ENCODE results near the gene LMAN1.

Gene LMAN1

DNA sequence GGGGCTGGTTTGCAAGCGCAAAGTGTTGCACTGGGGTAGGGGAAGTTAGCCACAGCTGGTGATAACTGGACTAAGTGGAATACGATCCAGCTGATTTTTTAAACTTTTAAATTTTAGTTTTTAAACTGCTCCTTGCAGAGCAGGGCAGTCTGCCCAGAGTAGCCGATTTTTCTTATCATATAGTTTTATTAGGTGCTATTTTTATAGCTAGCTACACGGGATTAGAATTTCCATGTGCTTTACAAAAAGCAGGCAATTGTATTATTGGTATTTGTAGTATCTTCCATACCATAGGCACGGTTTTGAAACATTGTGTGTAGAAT lies 50.2 kb downstream of the LMAN1 start:
- in situ Hi-C loops (cut with HindIII; ENCODE audit: low sequenced_read_pairs): no loop called here
- no peak for TF ChIP-seq CTCF (IDR thresholded peaks at IDR 0.05; ENCODE audit: low read depth, low read length)
- no peak for DNase-seq (ENCODE audit: low read depth, low spot score)
- H3K4me3 ChIP-seq (ENCODE audit: low read depth, low read length): peak overlapping the region; percentile 20

- TF ChIP-seq CTCF (IDR thresholded peaks at IDR 0.05; ENCODE audit: low read depth, low read length): peak; percentile 72
- in situ Hi-C loops (cut with HindIII; ENCODE audit: low sequenced_read_pairs): no loop called here
- H3K4me3 ChIP-seq (ENCODE audit: low read depth, low read length): peak overlapping the region; percentile 20
- peak; percentile 62 for DNase-seq (ENCODE audit: low read depth, low spot score)
Measured at GRCh38 chr18:59308248-59308937, 50.7 kb downstream of the LMAN1 start.

DNA sequence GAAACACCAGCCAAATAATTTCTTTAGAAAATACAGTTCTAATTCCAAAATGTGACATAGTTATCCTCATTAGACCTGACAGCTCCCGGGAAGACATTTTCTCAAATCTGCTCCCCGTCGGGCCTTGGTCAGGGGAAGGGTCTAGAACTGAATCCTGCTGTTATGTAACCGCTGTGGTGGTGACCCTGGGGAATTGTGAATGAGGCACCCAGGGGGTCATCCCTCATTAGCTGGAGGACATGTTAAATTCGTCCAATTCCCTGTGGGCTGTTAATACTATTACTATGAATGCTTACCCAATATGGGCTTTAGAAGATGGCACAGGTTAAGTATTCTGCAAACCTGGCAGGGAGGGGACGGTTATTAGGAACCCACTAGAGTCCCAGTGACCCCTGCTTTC lies 52.4 kb downstream of the LMAN1 start:
- in situ Hi-C loops (cut with HindIII; ENCODE audit: low sequenced_read_pairs): no loop called here
- no peak for DNase-seq (ENCODE audit: low read depth, low spot score)
- no peak for TF ChIP-seq CTCF (IDR thresholded peaks at IDR 0.05; ENCODE audit: low read depth, low read length)
- no peak overlapping the region for H3K4me3 ChIP-seq (ENCODE audit: low read depth, low read length)

DNA sequence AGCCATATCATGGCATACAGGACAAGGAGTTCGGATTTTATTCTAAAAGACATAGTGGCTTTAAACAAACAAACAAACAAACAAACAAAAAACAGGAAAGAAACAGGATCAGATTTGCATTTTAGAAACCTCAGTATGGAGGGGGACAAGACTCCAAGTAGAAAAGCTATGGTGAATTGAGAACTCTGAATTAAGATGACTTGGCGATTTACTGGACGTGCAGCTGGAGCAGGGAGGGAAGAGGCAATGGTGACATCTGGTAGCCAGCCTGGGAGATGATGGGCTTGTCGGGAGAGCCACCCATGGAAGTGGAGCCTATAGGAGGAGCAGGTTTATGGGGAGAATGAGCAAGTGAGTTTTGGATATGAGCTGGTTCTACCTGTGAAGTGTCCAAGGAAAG lies 53.8 kb downstream of the LMAN1 start:
- TF ChIP-seq CTCF (IDR thresholded peaks at IDR 0.05; ENCODE audit: low read depth, low read length): no peak
- no peak for DNase-seq (ENCODE audit: low read depth, low spot score)
- in situ Hi-C loops (cut with HindIII; ENCODE audit: low sequenced_read_pairs): no loop called here
- H3K4me3 ChIP-seq (ENCODE audit: low read depth, low read length): no peak overlapping the region

DNA sequence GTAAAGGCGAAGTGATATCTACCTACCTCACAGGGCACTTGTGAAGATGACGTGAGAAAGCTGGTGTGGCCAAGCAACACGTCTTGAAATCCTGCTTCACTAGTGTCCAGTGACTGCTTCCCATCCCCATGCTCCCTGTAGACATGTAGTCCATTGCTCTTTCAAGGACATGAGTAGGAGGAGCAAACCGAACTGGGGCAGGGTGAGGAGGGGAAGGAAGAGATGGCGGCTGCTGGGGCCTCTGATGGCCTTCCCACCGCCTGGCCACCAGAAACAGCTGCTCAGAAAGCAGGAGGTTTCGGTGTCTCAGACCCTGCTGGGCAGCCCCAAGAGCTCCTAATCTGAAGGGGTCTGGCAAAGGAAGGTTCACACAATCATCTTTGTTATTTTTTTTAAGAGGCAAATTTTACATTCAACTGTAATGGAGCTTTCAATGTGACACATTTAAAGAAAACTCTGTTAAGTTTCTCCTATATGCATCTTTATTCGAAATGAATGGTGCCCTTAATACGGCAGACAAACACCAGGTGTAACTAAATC lies 55.3 kb downstream of the LMAN1 start:
- no peak for TF ChIP-seq CTCF (IDR thresholded peaks at IDR 0.05; ENCODE audit: low read depth, low read length)
- no peak for DNase-seq (ENCODE audit: low read depth, low spot score)
- no peak overlapping the region for H3K4me3 ChIP-seq (ENCODE audit: low read depth, low read length)
- in situ Hi-C loops (cut with HindIII; ENCODE audit: low sequenced_read_pairs): no loop called here

DNA sequence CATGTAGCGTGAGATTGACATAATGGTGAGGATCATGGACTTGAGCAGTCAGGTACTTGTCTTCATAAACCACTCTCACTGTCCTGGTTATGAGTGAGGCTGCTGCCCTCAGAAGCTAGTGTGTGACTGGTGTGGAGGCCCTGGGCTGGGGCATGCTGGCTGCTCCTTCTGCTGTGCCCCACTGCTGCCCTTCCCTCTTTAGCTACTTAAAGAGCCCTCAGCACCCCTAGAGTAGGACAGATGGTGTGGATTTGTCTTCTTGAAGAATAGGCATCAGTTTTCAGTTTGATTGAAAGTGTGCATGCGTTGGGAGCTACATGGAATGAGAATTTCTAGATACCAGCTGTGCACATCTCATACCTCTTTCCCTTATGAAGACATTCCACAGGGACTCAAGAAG lies 56.1 kb downstream of the LMAN1 start:
- in situ Hi-C loops (cut with HindIII; ENCODE audit: low sequenced_read_pairs): no loop called here

More for the DNA sequence above, 56.1 kb downstream of the LMAN1 start:
- TF ChIP-seq CTCF (IDR thresholded peaks at IDR 0.05; ENCODE audit: low read depth, low read length): no peak
- no peak for DNase-seq (ENCODE audit: low read depth, low spot score)
- no peak overlapping the region for H3K4me3 ChIP-seq (ENCODE audit: low read depth, low read length)
